Psoas muscle (tissue), 8 donors: ENCODE measurements around the gene ASTN1. TPM values are rescaled to one million over a fixed set of nuclear protein-coding genes. Genes with fewer than 3 reads are reported as not detected.
A peak's percentile ranks its signal among the peaks of the same experiment; 100 is the strongest.

ENCODE experiments used
- ATAC-seq, 4 donors: fragments of 200-7000 bp; cut with Tn5 transposase; one replicate each; pipeline ENCODE4 v1.9.1; 2020; ENCODE audit warnings: moderate library complexity in 3 of 4, mild to moderate bottlenecking in 2 of 4
- DNase-seq, 2 donors: peaks; one replicate each; pipeline ENCODE4 v3.0.0-alpha.2; 2020
- H3K27ac ChIP-seq: fragments of 200-600 bp; one replicate; pipeline ENCODE4 v1.8.0; 2022
- H3K27me3 ChIP-seq, 3 donors: fragments of 200-600 bp in 1 of 3; one replicate each; pipeline versions ENCODE4 v1.6.1 to v1.8.0; 2013 to 2022; ENCODE audit warnings: low read length in 2 of 3, mild to moderate bottlenecking in 2 of 3, moderate library complexity in 1 of 3; ENCODE audit not compliant: insufficient read depth in 3 of 3
- H3K36me3 ChIP-seq, 2 donors: fragments of 200-600 bp in 1 of 2; one replicate each; pipeline versions ENCODE4 v1.6.1 to v1.8.0; 2013 to 2022; ENCODE audit warnings: low read depth in 1 of 2, mild to moderate bottlenecking in 1 of 2, moderate library complexity in 1 of 2; ENCODE audit not compliant: insufficient read depth in 1 of 2
- H3K4me1 ChIP-seq: fragments of 200-600 bp; one replicate; pipeline ENCODE4 v1.8.0; 2022
- H3K4me3 ChIP-seq: fragments of 200-600 bp; one replicate; pipeline ENCODE4 v1.8.0; 2022; ENCODE audit warnings: mild to moderate bottlenecking
- H3K9me3 ChIP-seq: fragments of 200-600 bp; one replicate; pipeline ENCODE4 v1.8.0; 2022
- CTCF ChIP-seq: fragments of 200-600 bp; IDR thresholded peaks from one replicate; pipeline ENCODE4 v1.8.0; 2022; ENCODE audit warnings: antibody characterized with exemption
- WGBS, 3 donors: extraction: QIAGEN DNeasy Blood & Tissue Kit; methylation state at CpG; one replicate each; pipeline versions ENCODE4 v1.1.6 to v1.1.7; 2013; 5-methylcytosine and 5-hydroxymethylcytosine counted together
- intact Hi-C, 2 donors: fragments of 100-400 bp; cut with DNase I; formaldehyde crosslinking; loops; one replicate each; pipeline versions ENCODE4 v1.11.0 to v1.14.2; 2022
- polyA plus RNA-seq, 3 donors: library from polyadenylated mRNA; stranded (reverse); fragments of 200-250 nt; gene quantifications; one replicate each; pipeline ENCODE4 v1.2.3, GENCODE V29; 2013
- total RNA-seq, 4 donors: library from RNA; stranded (reverse); fragmentation: NEBNext Ultra II Directional in 2 of 4; extraction: Animal tissue kit (Norgen Biotek cat#: 25700) in 2 of 4; gene quantifications; one replicate each; pipeline versions ENCODE4 v1.2.1 to v1.2.4, GENCODE V29; 2021 to 2023
- donor health status: healthy with polysubstance abuse.
- donor health status: DM: no; HTN: no; CAD: no; lungs with moderate emphysema.
- donor health status: Bipolar disorder and iron deficiency.
- donor health status: healthy.
- donor health status: DM: yes; HTN: yes; CAD: no.
- donor health status: DM: no; HTN: no; CAD: no.
- donor health status: DM: no; HTN: no; CAD: no.
- donor health status: DM: yes; HTN: yes; CAD: no.

The ASTN1 gene
- total and polyA plus RNA-seq, 7 donors, result 0.03 to 0.51 (median 0.11) TPM; not detected in 1

- intact Hi-C loops, result no loop called here
- H3K27me3 ChIP-seq, result peaks cover 0 to 6% (median 0%) of the 10 kb centered on the region in 3 donors
These were observed 22.1 kb upstream of the ASTN1 start for GRCh38 chr1:177186639-177187038.

GRCh38 chr1:177185209-177185608 is 20.7 kb upstream of the ASTN1 start:
- DNase-seq, result no peak

More at GRCh38 chr1:177186639-177187038, 22.1 kb upstream of the ASTN1 start:
- no peak overlapping the region for H3K4me3 ChIP-seq
- WGBS, 3 donors, result 94 to 96% (median 94%) methylated on average over 2 of the region's 2 CpGs
- no peaks in the 10 kb centered on the region for H3K36me3 ChIP-seq
- H3K4me1 ChIP-seq, result no peaks in the 10 kb centered on the region
- DNase-seq (no peak), ATAC-seq (no peak)
- no peak overlapping the region for H3K27ac ChIP-seq
- H3K9me3 ChIP-seq, result no peaks in the 10 kb centered on the region
- no peak for TF ChIP-seq CTCF

GRCh38 chr1:177183836-177184235 is 19.3 kb upstream of the ASTN1 start:
- H3K4me3 ChIP-seq, result no peak overlapping the region
- DNase-seq (no peak), ATAC-seq (no peak)
- H3K36me3 ChIP-seq, result no peaks in the 10 kb centered on the region
- H3K27ac ChIP-seq, result no peak overlapping the region
- no peaks in the 10 kb centered on the region for H3K9me3 ChIP-seq
- intact Hi-C loops, result loop anchor here (5.0 kb wide), 2 partner anchors 232 to 287 kb away; no protein-coding TSS in a partner anchor
- 72 to 79% (median 78%) methylated on average over 2 of the region's 2 CpGs for WGBS, 3 donors
- peaks cover 0 to 10% (median 6%) of the 10 kb centered on the region in 3 donors for H3K27me3 ChIP-seq
- no peaks in the 10 kb centered on the region for H3K4me1 ChIP-seq
- no peak for TF ChIP-seq CTCF

More at GRCh38 chr1:177185209-177185608, 20.7 kb upstream of the ASTN1 start:
- Histone ChIP-seq H3K36me3 (no peaks in the 10 kb centered on the region), H3K4me3 (no peak overlapping the region), H3K9me3 (no peaks in the 10 kb centered on the region), H3K27me3 (peaks cover 0 to 8% (median 6%) of the 10 kb centered on the region in 3 donors), H3K27ac (no peak overlapping the region), H3K4me1 (no peaks in the 10 kb centered on the region)
- intact Hi-C loops, result no loop called here
- no peak for ATAC-seq
- TF ChIP-seq CTCF, result peak; percentile 29
- 76 to 79% (median 77%) methylated on average over 5 of the region's 5 CpGs for WGBS, 3 donors

- H3K4me3 ChIP-seq, result peak overlapping the region; percentile 49
- peak; percentile 79 for TF ChIP-seq CTCF
- H3K4me1 ChIP-seq, result no peaks in the 10 kb centered on the region
- WGBS, 3 donors, result 0 to 2% (median 1%) methylated on average over 28 to 32 of the region's 32 CpGs
- no peaks in the 10 kb centered on the region for H3K9me3 ChIP-seq
- no peaks in the 10 kb centered on the region for H3K36me3 ChIP-seq
- DNase-seq, result peak; percentile 53 to 70
- intact Hi-C loops, result loop anchor here (1.0 to 5.0 kb wide), 3 partner anchors 229 to 285 kb away; no protein-coding TSS in a partner anchor
- peaks cover 3 to 12% (median 6%) of the 10 kb centered on the region in 3 donors for H3K27me3 ChIP-seq
- H3K27ac ChIP-seq, result no peak overlapping the region
- ATAC-seq, result peak; percentile 71 to 92 (median 88)
These were observed 17.2 kb upstream of the ASTN1 start for GRCh38 chr1:177181631-177182291.
